ENCODE data around the gene SDSL.

The SDSL gene

GRCh38 chr12:113422030-113422885, at the start of gene SDSL:
SDSL (plus strand) TSS chr12:113422380; CDS start chr12:113427983, 5,603 bp downstream.
- no peak for FAIRE-seq

GRCh38 chr12:113373440-113373839, 48.7 kb upstream of the SDSL start:
- no peak for FAIRE-seq

GRCh38 chr12:113373969-113374368, 48.2 kb upstream of the SDSL start:
- no peak for FAIRE-seq

- FAIRE-seq = no peak
Measured at GRCh38 chr12:113374823-113375428, 47.3 kb upstream of the SDSL start.

- FAIRE-seq = no peak
Measured at GRCh38 chr12:113378291-113378690, 43.9 kb upstream of the SDSL start.

GRCh38 chr12:113381220-113381619, 41.0 kb upstream of the SDSL start:
- no peak for FAIRE-seq

- no peak for FAIRE-seq
Measured at GRCh38 chr12:113382206-113382605, 40.0 kb upstream of the SDSL start.

- no peak for FAIRE-seq
Measured at GRCh38 chr12:113384778-113385177, 37.4 kb upstream of the SDSL start.

GRCh38 chr12:113385282-113385882, 36.8 kb upstream of the SDSL start:
- no peak for FAIRE-seq

- FAIRE-seq = no peak
Measured at GRCh38 chr12:113386866-113387566, 35.2 kb upstream of the SDSL start.

- no peak for FAIRE-seq
Measured at GRCh38 chr12:113387631-113388030, 34.5 kb upstream of the SDSL start.

- FAIRE-seq = no peak
Measured at GRCh38 chr12:113388351-113388750, 33.8 kb upstream of the SDSL start.

- FAIRE-seq = no peak
Measured at GRCh38 chr12:113390064-113391043, 31.8 kb upstream of the SDSL start.

GRCh38 chr12:113391145-113391544, 31.0 kb upstream of the SDSL start:
- FAIRE-seq = no peak

GRCh38 chr12:113391650-113392337, 30.4 kb upstream of the SDSL start:
- FAIRE-seq = no peak

GRCh38 chr12:113392520-113392919, 29.7 kb upstream of the SDSL start:
- FAIRE-seq = no peak

GRCh38 chr12:113392988-113393579, 29.1 kb upstream of the SDSL start:
- FAIRE-seq = no peak

- no peak for FAIRE-seq
Measured at GRCh38 chr12:113393749-113394148, 28.4 kb upstream of the SDSL start.

- FAIRE-seq = no peak
Measured at GRCh38 chr12:113395119-113395518, 27.1 kb upstream of the SDSL start.

GRCh38 chr12:113396200-113396599, 26.0 kb upstream of the SDSL start:
- no peak for FAIRE-seq
